ENCODE data around the gene EFCAB6. TPM values are rescaled to one million over a fixed set of nuclear protein-coding genes. Genes with fewer than 3 reads are reported as not detected.

The EFCAB6 gene
- total RNA-seq, 6 experiments from 2014 or later = 0.29 to 1.5 (median 0.93) TPM

DNA sequence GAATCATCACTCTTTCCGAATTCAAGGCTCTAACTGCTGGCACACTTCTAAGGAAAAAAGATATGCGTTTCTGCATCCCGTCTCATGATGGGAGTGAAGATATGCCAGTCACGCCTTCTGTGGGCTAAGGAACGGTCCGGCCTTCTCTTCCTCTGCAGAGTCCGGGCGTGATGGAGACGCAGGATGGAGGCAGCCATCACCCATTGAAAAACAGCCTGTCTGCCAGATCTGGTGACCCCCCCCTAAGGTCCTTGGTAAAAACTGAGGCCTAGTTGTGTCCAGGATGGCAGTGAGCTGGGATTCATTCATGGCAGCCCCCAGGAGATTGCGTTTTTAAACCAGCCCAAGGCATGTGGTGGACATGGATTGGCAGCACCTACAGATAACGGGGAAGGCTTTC is 6.9 kb upstream of the EFCAB6 start:
- ATAC-seq = no peak

DNA sequence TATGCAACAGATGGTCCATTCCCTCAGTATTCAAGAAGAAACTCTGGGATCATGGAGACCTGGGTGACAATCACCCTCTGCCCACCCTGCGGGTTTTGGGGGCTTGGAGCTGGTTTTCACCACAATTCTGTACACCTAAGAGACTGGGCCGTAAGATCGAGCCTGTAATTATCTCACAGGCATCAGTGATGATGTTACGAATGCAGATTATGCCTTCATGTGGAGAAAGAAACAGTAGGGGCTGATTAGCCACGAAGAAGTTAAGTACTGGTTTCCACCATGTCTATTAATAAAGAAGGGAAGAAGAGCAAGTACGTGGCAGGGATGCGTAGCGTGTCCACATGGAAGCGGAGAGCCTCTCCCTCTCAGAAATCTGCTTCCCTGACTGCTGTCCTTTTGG is 5.3 kb upstream of the EFCAB6 start:
- DNase-seq (no peak), ATAC-seq (no peak)
- no peaks in the 10 kb centered on the region for H3K9me3 ChIP-seq
- H3K27ac ChIP-seq = no peak overlapping the region
- WGBS (ENCODE audit: insufficient coverage, low coverage, low lambda C conversion rate, missing lambda C conversion rate) = 91% methylated on average over 9 of the region's 9 CpGs
- no peak overlapping the region for H3K4me3 ChIP-seq
- no peak for TF ChIP-seq POLR2A (IDR thresholded peaks at IDR 0.05)
- TF ChIP-seq, protein P1, sequence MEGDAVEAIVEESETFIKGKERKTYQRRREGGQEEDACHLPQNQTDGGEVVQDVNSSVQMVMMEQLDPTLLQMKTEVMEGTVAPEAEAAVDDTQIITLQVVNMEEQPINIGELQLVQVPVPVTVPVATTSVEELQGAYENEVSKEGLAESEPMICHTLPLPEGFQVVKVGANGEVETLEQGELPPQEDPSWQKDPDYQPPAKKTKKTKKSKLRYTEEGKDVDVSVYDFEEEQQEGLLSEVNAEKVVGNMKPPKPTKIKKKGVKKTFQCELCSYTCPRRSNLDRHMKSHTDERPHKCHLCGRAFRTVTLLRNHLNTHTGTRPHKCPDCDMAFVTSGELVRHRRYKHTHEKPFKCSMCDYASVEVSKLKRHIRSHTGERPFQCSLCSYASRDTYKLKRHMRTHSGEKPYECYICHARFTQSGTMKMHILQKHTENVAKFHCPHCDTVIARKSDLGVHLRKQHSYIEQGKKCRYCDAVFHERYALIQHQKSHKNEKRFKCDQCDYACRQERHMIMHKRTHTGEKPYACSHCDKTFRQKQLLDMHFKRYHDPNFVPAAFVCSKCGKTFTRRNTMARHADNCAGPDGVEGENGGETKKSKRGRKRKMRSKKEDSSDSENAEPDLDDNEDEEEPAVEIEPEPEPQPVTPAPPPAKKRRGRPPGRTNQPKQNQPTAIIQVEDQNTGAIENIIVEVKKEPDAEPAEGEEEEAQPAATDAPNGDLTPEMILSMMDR (IDR thresholded peaks at IDR 0.05) = no peak
- no peaks in the 10 kb centered on the region for H3K27me3 ChIP-seq
- intact Hi-C loops (cut with DNase I) = no loop called here
- no peaks in the 10 kb centered on the region for H3K36me3 ChIP-seq
- peaks cover 0 to 15% (median 4%) of the 10 kb centered on the region in 4 donors for H3K4me1 ChIP-seq

More for the DNA sequence above, 6.9 kb upstream of the EFCAB6 start:
- intact Hi-C loops (cut with DNase I) = no loop called here
- Histone ChIP-seq H3K4me1 (peaks cover 0 to 13% (median 6%) of the 10 kb centered on the region in 4 donors), H3K4me3 (no peak overlapping the region), H3K36me3 (no peaks in the 10 kb centered on the region), H3K27me3 (no peaks in the 10 kb centered on the region), H3K9me3 (no peaks in the 10 kb centered on the region), H3K27ac (no peak overlapping the region)
- WGBS (ENCODE audit: insufficient coverage, low coverage, low lambda C conversion rate, missing lambda C conversion rate) = 94% methylated on average over 9 of the region's 11 CpGs
- TF ChIP-seq, protein P1 (IDR thresholded peaks at IDR 0.05) = no peak
- no peak for TF ChIP-seq POLR2A (IDR thresholded peaks at IDR 0.05)
- no peak for DNase-seq

DNA sequence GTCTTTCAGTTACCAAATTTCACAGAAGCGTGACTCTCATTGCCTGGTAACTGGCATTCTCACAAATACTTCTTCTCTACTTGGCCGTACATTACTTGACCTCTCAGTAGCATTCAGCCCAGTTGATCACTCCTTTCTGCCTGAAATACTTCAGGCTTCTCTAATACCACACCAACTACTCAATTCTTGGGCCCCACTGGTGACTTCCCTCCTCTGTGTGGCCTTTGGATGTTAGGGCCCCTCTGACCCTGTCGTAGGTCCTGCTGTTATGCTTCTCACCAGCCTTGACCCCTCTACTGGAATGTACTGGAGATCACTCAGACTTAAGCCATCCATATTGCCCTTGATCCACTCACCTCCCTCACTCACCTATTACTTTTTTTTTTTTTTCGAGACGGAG is 2.2 kb upstream of the EFCAB6 start:
- Histone ChIP-seq H3K27me3 (no peaks in the 10 kb centered on the region), H3K27ac (no peak overlapping the region), H3K9me3 (no peaks in the 10 kb centered on the region), H3K36me3 (no peaks in the 10 kb centered on the region), H3K4me1 (peaks cover 0 to 12% (median 2%) of the 10 kb centered on the region in 4 donors), H3K4me3 (no peak overlapping the region)
- no peak for DNase-seq
- no peak for TF ChIP-seq POLR2A (IDR thresholded peaks at IDR 0.05)
- TF ChIP-seq, protein P1 (IDR thresholded peaks at IDR 0.05) = no peak
- no peak for ATAC-seq
- intact Hi-C loops (cut with DNase I) = no loop called here
- WGBS (ENCODE audit: insufficient coverage, low coverage, low lambda C conversion rate, missing lambda C conversion rate) = 90% methylated on average over 5 of the region's 5 CpGs

DNA sequence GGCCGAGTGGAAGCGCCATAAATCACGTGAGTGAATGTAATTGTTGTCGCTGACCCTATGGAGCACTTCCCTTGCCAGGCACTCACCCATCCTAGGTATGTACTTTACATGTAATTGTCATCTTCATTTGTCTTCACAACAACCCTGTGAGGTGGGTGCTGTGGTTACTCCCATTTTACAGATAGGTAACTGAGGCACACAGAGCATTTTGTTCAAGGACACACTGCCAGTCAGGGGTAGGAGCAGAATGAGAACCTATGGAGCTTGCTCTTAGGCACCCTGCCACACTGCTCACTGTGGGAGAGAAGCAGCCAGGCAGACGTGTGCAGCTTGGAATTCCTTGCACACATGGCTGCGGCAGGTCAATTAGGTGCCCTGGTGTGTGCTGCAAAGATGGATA is 785 bp upstream of the EFCAB6 start:
- H3K9me3 ChIP-seq = no peaks in the 10 kb centered on the region
- H3K36me3 ChIP-seq = no peaks in the 10 kb centered on the region
- H3K4me1 ChIP-seq = peaks cover 0 to 12% (median 2%) of the 10 kb centered on the region in 4 donors
- ATAC-seq (no peak), DNase-seq (no peak)
- no peaks in the 10 kb centered on the region for H3K27me3 ChIP-seq
- intact Hi-C loops (cut with DNase I) = no loop called here
- 7% methylated on average over 2 of the region's 6 CpGs for WGBS (ENCODE audit: insufficient coverage, low coverage, low lambda C conversion rate, missing lambda C conversion rate)
- H3K4me3 ChIP-seq = peak overlapping the region; percentile 78 to 91 (median 87)
- TF ChIP-seq POLR2A (IDR thresholded peaks at IDR 0.05) = no peak
- TF ChIP-seq, protein P1 (IDR thresholded peaks at IDR 0.05) = no peak
- H3K27ac ChIP-seq = peak overlapping the region in 1 of 3 donors; percentile 63

DNA sequence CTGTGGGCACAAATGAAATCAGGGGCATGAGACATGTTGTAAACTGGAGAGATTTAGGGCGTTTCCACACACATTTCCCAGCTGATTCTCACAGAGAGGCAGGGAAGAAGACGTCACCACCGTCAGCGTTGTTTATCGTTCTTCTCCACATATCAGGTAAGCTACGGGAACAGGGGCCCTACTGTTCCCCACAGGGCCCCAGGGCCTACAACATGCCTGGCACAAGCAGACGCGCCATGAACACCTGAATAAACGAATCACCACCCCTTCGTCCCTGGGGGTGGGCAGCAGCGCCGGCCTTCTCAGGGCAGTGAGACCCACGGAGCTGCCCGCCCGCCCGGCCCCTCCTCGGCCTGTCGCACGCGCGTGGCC is 342 bp downstream of the EFCAB6 start:
- Histone ChIP-seq H3K27me3 (no peaks in the 10 kb centered on the region), H3K4me1 (peaks cover 0 to 12% (median 2%) of the 10 kb centered on the region in 4 donors), H3K27ac (peak overlapping the region in 2 of 3 donors; percentile 66 to 69), H3K9me3 (no peaks in the 10 kb centered on the region), H3K36me3 (no peaks in the 10 kb centered on the region), H3K4me3 (peak overlapping the region; percentile 78 to 91 (median 87))
- TF ChIP-seq POLR2A (IDR thresholded peaks at IDR 0.05) = no peak
- TF ChIP-seq, protein P1 (IDR thresholded peaks at IDR 0.05) = no peak
- intact Hi-C loops (cut with DNase I) = no loop called here
- ATAC-seq = peak in 3 of 4 donors; percentile 31 to 42 (median 38)
- DNase-seq = no peak
- 0% methylated on average over 6 of the region's 21 CpGs for WGBS (ENCODE audit: insufficient coverage, low coverage, low lambda C conversion rate, missing lambda C conversion rate)

Measured in right lobe of liver (tissue), 6 donors.